ENCODE measurements around the gene QKI. TPM values are rescaled to one million over a fixed set of nuclear protein-coding genes. Genes with fewer than 3 reads are reported as not detected.

QKI gene
- total and polyA plus RNA-seq, 2 donors (not counting 3 experiments of a cell fraction or from before 2014, with no cell fraction given), result 178 to 232 TPM

- H3K9me3 ChIP-seq (replicated peaks; ENCODE audit: control insufficient read depth, insufficient read depth, low read length), result no peaks in the 10 kb centered on the region
- peaks cover 0 to 2% of the 10 kb centered on the region in 2 experiments for H3K36me3 ChIP-seq (ENCODE audit: control insufficient read depth in 2 of 2, extremely low read depth in 1 of 2, insufficient read depth in 2 of 2, low read length in 2 of 2)
- no peak overlapping the region for H3K4me2 ChIP-seq (ENCODE audit: insufficient read depth, low read length)
- H3K9me1 ChIP-seq (replicated peaks; ENCODE audit: control insufficient read depth, extremely low read depth, insufficient read depth, low read length), result no peaks in the 10 kb centered on the region
- intact Hi-C loops (cut with micrococcal nuclease) (no loop called here), dilution Hi-C loops (cut with MboI; ENCODE audit: extremely low pct_ligation_motif_present, low sequenced_read_pairs) (no loop called here)
- H3K4me3 ChIP-seq (replicated peaks in 1 of 3; ENCODE audit: insufficient read depth in 1 of 3, low read depth in 1 of 3, low read length in 3 of 3), result no peak overlapping the region
- DNase-seq (ENCODE audit: low read depth, low spot score), result no peak
- ChIA-PET CTCF (no interaction called here), POLR2A (no interaction called here)
- H3K4me1 ChIP-seq (ENCODE audit: control insufficient read depth, extremely low read depth, insufficient read depth, low read length), result no peaks in the 10 kb centered on the region
- no peak overlapping the region for H2AFZ ChIP-seq (ENCODE audit: low read depth, low read length)
- FAIRE-seq, result no peak
- H3K79me2 ChIP-seq (ENCODE audit: control insufficient read depth, insufficient read depth, low read length), result peaks cover 74% of the 10 kb centered on the region
- no peak overlapping the region for H3K27ac ChIP-seq (ENCODE audit: insufficient read depth, low read depth, low read length)
- no peaks in the 10 kb centered on the region for H3K27me3 ChIP-seq (ENCODE audit: control insufficient read depth in 2 of 2, insufficient read depth in 2 of 2, low read length in 2 of 2)
- TF ChIP-seq POLR2AphosphoS5 (IDR thresholded peaks at IDR 0.05; ENCODE audit: insufficient read depth, low read depth, low read length) (no peak), JUN (IDR thresholded peaks at IDR 0.05; ENCODE audit: borderline replicate concordance, insufficient read depth, insufficient read length, low read depth) (no peak), POLR2A (IDR thresholded peaks at IDR 0.05; ENCODE audit: low read depth, low read length) (no peak), MYC (IDR thresholded peaks at IDR 0.05; ENCODE audit: low read depth, low read length) (no peak), EZH2 (IDR thresholded peaks at IDR 0.05; ENCODE audit: borderline replicate concordance, low read depth, low read length, severe bottlenecking) (no peak), FOS (IDR thresholded peaks at IDR 0.05; ENCODE audit: borderline replicate concordance, insufficient read depth, low read length) (no peak), GATA2 (IDR thresholded peaks at IDR 0.05; ENCODE audit: insufficient read depth, insufficient read length, low read depth, low read length) (no peak), MAX (IDR thresholded peaks at IDR 0.05; ENCODE audit: insufficient read depth, insufficient read length) (no peak), CTCF (IDR thresholded peaks at IDR 0.05; ENCODE audit: extremely low read depth in 1 of 2, insufficient read depth in 1 of 2, low read depth in 1 of 2, low read length in 2 of 2) (no peak)
- peaks cover 19% of the 10 kb centered on the region for H4K20me1 ChIP-seq (replicated peaks; ENCODE audit: control insufficient read depth, extremely low read depth, insufficient read depth, low read length)
- H3K9ac ChIP-seq (replicated peaks; ENCODE audit: extremely low read depth, insufficient read depth, low read length), result no peak overlapping the region
- no TSS peak for BruUV-seq (replicated peaks)
Measured at GRCh38 chr6:163547287-163547686, 132.8 kb downstream of the QKI start.

Data from endothelial cell of umbilical vein (primary cell).